Measurements from ENCODE around the gene MPC2. TPM values are rescaled to one million over a fixed set of nuclear protein-coding genes. Genes with fewer than 3 reads are reported as not detected.

Gene MPC2
- total and polyA plus RNA-seq, 5 donors from 2014 or later = 44.7 to 120 (median 105) TPM

Other genes with a start within 250 kb of the MPC2 start
- gene MPZL1, start 215.1 kb downstream of the MPC2 start, total RNA-seq = 3.3 TPM
- 10 to 100 TPM in 1 of 4 donors, 1 to 10 TPM in 3; 6.5 to 10.0 (median 9.2) TPM for gene MPZL1, start 215.1 kb downstream of the MPC2 start, polyA plus RNA-seq
- 0.10 TPM for gene ADCY10, start 22.9 kb downstream of the MPC2 start, total RNA-seq
- gene ADCY10, start 22.9 kb downstream of the MPC2 start, polyA plus RNA-seq = not detected
- gene DCAF6, start 389 bp downstream of the MPC2 start, total RNA-seq = 25.5 TPM
- gene DCAF6, start 389 bp downstream of the MPC2 start, polyA plus RNA-seq = 10 to 100 TPM in 3 of 4 donors, 1 to 10 TPM in 1; 9.7 to 11.8 (median 11.1) TPM
- not detected for gene GPR161, start 199.9 kb upstream of the MPC2 start, total RNA-seq
- not detected for gene GPR161, start 199.9 kb upstream of the MPC2 start, polyA plus RNA-seq
- gene TIPRL, start 241.9 kb upstream of the MPC2 start, total RNA-seq = 25.0 TPM
- gene TIPRL, start 241.9 kb upstream of the MPC2 start, polyA plus RNA-seq = 10 to 100 TPM; 43.2 to 61.3 (median 44.5) TPM

All from CD4-positive, CD25-positive, alpha-beta regulatory T cell (primary cell).